GM18517 (cell line): ENCODE measurements around the gene PHKG2.

Source experiments
- ATAC-seq: cut with Tn5 transposase; IDR thresholded peaks from one replicate; pipeline ENCODE4 v1.9.1; 2021; ENCODE audit warnings: mild to moderate bottlenecking, moderate library complexity; ENCODE audit not compliant: unreplicated experiment

The PHKG2 gene

DNA sequence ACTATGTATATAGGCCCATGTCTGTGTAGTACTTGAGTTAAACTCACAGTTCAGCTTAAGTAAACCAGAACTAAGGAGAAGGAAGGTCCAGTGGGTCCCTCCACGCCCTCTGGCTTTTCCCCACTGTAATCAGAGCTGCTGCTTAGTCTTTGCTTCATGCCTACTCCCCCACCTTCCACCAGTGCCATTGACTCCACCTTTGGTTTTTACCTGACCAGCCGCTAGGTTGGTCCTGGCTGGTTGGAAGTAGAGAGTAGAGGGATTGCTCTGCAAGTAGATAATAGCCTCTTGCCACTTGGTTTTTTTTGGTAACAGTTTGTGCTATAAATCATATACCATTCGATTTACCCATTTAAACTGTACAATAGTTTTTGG is 22.8 kb upstream of the PHKG2 start:
- ATAC-seq: no peak

DNA sequence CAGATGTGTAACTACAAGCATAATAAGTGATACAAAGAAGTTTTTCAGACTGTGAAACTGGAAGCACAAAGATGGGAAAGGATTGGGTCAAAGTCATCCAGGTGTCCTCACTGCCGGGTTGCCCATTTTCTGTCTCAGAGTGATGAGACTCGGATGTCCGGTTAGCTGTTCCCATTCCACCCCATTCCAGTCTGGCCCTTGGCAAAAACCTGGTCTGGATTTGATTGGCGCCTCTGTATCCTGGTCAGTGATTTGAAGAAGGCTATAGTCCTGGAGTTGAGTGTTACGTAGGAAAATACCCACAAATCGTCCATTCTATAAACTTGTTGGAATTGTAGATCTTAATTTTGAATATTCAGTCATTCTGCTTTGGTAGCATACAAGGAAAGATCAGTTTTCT is 19.9 kb upstream of the PHKG2 start:
- ATAC-seq: no peak

DNA sequence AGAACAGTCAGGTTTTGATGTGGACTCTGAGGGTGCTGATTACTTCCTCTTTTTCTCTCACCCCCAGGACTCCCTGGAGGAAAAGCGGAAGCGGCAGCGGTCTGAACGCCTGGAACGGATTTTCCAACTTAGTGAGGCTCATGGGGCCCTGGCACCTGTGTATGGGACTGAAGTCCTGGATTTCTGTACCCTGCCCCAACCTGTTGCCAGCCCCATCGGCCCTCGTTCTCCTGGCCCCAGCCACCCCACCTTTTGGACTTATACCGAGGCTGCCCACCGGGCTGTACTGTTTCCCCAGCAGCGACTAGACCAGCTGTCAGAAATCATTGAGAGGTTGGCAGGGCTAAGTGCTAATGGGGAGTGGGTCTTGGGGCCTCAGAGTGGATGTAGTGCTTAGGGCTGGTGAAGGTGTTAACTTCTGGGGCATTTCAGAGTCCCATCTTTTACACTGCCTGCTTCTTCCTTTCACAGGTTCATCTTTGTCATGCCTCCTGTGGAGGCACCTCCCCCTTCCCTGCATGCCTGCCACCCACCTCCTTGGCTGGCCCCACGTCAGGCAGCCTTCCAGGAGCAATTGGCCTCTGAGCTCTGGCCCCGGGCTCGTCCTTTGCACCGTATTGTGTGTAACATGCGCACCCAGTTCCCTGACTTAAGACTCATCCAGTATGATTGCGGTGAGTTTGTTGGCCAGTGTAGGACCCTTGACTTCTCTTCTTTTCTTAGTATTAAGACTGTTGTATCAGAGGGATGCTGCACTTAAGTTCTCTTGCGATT is 19.1 kb upstream of the PHKG2 start:
- ATAC-seq: no peak

DNA sequence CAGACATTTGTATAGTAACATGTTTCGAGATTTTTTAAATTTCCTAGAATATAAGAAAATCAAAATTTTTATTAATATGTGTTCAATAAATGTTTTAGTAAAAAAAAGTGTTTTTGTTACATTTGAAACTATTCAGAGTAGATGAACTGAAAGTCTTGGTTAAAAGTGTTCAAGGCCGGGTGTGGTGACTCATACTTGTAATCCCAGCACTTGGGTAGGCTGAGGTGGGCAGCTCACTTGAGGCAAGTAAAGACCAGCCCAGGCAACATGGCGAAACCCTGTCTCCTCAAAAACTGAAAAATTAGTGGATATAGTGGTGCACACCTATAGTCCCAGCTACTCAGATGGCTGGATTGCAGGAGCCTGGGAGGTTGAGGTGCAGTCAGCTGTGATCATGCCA is 16.8 kb upstream of the PHKG2 start:
- ATAC-seq: no peak

DNA sequence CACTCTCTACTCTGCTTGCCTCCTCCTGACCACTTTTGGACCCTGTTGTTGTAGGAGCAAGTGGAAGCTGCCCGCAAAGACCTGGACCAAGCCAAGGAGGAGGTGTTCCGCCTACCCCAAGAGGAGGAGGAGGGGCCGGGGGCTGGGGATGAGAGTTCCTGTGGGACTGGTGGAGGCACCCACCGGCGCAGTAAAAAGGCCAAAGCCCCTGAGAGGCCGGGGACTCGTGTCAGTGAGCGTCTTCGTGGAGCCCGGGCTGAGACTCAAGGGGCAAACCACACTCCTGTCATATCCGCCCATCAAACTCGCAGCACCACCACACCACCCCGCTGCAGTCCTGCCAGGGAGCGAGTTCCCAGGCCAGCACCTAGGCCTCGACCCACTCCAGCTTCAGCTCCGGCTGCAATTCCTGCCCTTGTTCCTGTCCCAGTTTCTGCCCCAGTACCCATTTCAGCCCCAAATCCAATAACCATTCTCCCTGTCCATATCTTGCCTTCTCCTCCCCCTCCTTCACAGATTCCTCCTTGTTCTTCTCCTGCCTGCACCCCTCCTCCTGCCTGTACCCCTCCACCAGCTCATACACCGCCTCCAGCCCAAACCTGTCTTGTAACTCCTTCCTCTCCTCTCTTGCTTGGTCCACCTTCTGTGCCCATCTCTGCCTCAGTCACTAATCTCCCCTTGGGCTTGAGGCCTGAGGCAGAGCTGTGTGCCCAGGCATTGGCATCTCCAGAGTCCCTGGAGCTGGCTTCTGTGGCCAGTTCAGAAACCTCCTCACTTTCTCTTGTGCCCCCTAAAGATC is 11.0 kb upstream of the PHKG2 start:
- no peak for ATAC-seq

DNA sequence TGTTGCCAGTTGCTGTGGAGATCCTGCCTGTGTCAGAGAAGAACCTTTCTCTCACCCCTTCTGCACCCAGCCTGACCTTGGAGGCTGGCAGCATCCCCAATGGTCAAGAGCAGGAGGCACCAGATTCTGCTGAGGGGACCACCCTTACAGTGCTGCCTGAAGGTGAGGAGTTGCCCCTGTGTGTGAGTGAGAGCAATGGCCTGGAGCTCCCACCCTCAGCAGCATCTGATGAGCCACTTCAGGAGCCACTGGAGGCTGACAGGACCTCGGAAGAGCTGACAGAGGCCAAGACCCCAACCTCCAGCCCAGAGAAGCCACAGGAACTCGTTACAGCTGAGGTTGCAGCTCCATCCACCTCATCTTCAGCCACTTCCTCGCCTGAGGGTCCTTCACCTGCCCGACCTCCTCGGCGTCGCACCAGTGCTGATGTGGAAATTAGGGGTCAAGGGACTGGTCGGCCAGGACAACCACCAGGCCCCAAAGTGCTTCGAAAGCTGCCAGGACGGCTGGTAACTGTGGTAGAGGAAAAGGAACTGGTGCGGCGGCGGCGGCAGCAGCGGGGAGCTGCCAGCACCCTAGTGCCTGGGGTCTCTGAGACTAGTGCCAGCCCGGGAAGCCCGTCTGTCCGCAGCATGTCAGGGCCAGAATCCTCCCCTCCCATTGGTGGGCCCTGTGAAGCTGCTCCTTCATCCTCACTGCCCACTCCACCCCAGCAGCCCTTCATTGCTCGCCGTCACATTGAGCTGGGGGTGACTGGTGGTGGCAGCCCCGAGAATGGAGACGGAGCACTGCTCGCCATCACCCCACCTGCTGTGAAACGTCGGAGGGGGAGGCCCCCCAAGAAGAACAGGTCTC is 10.2 kb upstream of the PHKG2 start:
- ATAC-seq: no peak

DNA sequence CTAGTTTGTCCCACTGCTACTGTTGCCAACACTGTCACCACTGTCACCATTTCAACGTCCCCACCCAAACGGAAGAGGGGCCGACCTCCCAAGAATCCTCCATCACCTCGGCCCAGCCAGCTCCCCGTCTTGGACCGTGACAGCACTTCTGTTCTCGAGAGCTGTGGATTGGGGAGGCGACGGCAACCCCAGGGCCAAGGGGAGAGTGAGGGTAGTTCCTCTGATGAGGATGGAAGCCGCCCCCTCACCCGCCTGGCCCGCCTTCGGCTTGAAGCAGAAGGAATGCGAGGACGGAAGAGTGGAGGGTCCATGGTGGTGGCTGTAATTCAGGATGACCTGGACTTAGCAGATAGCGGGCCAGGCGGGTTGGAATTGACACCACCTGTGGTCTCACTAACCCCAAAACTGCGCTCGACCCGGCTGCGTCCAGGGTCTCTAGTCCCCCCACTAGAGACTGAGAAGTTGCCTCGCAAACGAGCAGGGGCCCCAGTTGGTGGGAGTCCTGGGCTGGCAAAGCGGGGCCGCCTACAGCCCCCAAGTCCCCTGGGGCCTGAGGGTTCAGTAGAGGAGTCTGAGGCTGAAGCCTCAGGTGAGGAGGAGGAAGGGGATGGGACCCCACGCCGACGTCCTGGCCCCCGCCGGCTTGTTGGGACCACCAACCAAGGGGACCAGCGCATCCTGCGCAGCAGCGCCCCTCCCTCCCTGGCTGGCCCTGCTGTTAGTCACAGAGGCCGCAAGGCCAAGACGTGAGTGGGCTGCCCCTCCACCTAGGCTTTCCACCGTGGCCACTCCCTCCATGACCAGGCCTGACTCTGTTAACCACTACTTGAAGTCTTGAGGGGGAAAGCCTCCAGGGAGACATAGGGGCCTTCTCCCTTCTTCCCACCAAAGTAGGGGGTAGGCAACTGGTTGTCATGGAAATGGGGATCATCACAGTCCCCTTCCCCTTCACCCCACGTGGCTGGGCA is 9.0 kb upstream of the PHKG2 start:
- no peak for ATAC-seq

DNA sequence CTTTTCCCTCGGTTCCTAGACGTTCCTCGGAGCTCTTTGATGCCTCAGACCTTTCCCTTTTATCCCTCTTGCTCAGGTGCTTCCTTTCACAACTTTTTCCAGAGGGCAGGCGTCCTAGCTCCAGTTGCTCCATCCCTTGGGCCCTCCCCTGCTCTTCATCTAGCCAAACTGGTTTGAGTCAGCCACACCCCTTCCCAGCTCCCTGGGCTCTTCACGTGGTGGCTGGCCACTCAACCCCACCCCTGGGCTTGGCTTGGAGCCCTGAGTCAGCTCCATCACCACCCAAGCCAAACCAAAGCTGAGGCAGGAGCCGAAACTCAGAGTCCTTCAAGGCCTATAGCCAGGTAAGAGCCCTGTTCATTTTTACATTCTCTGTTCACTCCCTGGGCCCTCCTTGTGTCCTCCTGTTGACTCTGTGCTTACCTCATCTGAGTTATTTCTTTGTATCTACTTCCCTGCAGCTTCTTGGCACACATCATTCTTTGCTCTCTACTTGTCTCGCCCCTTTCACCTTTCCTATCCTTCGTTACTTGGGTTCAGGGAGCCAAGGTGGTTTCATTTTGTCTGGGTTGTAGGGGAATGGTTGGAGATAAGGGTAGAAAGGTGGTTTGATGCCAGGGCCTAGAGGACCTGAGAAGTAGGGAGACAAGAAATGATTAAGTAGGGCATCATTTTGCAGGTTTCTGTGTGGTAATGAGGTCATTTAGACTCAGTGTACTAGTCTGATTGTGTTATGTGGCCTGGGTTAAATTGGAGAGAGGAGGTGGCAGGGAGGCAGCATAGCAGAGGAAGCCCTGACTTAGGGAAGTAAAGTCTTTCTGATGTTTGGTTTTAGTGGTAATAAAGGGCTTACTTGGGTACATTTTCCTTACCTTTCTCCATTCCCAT is 7.6 kb upstream of the PHKG2 start:
- ATAC-seq: no peak

DNA sequence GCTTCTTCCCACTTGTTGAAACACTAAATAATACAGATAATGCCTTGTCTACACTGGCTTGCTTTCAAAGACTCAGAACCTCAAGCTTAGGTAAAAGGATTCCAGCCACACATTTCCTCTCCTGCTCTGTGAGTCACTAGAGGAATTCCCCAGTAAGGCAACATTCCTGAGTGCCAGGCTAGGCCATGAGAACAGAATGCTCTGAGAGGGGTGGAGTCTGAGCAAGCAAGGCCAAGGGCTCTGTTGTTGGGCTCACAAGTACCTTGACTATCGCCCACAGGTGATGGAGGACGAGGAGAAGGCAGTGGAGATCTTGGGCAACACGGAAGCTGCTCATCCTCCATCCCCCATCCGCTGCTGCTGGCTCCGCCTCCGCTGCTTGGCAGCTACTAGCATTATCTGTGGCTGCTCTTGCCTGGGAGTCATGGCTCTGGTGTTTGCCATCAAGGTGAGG is 6.7 kb upstream of the PHKG2 start:
- no peak for ATAC-seq

DNA sequence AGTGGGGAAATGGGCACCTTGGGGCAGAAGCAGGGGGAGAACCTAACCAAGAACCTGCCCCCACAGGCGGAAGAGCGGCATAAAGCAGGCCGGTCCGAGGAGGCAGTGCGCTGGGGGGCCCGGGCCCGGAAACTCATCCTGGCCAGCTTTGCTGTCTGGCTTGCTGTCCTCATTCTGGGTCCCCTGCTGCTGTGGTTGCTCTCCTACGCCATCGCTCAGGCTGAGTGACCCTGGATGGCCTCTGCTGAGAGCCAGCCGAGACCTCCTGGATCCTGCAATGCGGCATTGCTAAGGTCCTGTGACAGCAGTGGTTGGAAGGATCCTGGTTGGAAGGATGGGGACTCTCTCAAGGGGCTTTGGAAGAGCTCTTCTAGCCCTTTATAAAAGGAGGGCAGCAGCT is 4.5 kb upstream of the PHKG2 start:
- ATAC-seq: no peak

DNA sequence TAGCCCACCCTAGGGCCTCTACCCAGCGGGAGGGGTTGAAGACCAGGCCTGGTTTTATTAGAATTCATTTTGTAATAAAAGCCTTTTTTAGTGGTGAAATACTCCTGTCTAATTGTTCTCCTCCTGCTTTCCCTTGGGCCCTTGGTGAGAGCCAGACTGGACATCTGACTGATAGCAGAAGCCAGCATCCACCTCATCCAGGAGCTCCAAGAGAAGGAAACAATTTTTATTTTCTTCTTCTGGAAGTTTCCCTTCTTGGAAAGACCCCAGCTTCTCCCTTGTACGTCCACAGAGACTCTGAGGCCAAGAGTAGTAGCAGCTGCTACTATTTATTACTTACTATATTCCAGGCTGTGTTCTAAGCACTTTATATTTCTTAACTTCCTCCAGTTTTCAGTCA is 4.0 kb upstream of the PHKG2 start:
- ATAC-seq: no peak

DNA sequence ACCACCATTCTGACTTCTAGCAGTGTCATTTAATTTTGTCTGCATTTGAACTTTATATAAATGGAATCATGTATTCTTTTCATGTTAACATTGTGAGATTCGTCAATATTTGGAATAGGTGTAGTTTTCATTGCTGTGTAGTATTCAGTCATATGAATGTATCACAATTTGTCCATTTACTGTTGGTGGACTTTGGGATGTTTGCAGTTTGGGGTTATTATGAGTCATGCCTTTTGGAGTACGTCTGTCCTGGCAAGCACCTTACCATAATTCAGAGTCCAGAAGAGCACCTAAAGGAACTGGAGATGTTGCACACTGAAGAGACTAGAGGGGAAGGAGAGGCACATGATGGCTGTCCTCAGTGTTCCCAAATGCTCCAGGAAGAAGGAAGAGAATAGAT is 3.1 kb upstream of the PHKG2 start:
- no peak for ATAC-seq

DNA sequence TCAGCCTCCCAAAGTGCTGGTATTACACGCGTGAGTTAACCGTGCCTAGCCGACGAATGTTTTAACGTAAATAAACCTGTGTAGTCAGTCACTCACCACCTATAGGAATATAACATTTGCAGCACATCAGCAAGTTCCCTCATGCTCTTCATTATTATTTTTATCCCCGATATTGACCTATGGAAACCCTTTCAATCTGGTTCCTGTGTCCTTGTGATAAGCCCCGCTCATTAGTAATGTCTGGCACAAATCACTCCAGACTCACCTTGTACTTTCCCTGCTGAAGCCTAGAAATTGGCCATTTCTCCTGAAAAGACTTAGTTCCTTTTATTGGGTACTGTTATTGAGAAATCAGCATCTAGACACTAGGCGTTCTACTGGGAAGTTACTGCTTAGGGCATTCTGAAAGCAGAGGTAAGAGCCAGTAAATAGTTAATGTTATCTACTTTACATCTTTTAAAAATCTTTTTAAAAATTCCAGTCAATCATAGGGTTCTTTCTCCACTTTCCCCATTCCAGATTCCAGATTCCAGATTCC is 1.5 kb upstream of the PHKG2 start:
- ATAC-seq: no peak

DNA sequence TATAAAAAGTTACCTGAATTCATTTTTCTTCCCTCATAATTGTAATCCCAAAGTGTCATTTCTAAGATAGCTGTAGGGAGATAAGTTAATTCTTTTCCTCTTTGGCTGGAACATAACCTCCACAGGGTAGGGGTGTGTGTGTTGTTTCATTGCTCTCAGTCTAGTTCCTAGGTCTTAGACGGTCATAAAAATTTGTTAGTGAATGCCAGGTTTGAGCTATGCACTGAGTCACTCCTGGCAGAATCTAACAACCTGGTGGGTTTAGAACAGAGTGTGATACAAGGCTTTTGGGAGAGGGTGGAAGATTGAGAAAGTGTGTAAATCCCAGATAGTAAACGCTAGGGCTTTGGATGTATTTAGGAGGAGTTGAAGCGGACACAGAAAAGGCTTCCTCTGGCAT is 894 bp upstream of the PHKG2 start:
- no peak for ATAC-seq

DNA sequence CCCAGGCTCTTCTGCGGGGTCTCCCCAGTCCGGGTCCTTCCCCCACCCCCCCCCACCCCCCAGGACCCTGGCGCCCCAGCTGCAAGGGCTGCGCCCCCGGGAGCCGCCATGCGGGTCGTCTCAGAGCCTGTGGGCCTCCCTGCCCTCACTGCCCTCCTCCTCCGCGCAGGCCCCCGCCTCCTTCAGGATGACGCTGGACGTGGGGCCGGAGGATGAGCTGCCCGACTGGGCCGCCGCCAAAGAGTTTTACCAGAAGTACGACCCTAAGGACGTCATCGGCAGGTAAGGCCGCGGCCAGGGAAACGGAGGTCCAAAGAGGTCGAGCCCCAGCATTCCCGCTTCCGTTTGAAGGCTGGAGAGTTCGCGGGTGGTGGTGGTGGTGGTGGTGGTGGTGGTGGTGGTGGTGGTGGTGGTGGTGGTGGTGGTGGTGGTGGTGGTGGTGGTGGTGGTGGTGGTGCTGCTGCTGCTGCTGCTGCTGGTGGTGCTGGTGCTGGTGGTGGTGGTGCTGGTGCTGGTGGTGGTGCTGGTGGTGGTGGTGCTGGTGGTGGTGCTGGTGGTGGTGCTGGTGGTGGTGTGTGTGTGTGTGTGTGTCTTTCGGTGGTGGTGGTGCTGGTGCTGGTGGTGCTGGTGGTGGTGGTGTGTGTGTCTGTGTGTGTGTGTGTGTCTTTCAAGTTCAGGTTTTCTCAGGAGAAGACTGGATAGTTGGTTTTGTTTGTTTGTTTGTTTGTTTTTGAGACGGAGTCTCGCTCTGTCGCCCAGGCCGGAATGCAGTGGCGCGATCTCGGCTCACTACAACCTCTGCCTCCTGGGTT is 615 bp downstream of the PHKG2 start:
- ATAC-seq: no peak

DNA sequence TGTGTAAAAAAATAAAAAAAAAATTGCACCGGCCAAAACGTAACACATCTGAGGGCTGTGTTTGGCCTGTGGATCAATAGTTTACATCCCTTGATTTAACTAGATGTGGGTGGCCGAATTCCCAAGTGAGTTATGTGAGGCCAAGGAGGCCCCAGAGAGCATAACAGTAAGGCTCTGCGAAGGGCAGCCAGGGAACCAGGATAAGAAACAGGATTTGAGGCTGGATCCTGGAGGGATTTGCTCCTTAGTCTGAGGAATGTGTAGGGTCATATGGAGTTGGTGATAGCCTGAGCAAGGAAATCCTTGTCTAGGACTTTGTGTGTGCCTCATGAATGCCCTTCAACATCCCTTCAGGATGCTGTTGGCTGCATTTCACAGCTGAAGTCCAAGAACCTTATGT is 2.0 kb downstream of the PHKG2 start:
- no peak for ATAC-seq

DNA sequence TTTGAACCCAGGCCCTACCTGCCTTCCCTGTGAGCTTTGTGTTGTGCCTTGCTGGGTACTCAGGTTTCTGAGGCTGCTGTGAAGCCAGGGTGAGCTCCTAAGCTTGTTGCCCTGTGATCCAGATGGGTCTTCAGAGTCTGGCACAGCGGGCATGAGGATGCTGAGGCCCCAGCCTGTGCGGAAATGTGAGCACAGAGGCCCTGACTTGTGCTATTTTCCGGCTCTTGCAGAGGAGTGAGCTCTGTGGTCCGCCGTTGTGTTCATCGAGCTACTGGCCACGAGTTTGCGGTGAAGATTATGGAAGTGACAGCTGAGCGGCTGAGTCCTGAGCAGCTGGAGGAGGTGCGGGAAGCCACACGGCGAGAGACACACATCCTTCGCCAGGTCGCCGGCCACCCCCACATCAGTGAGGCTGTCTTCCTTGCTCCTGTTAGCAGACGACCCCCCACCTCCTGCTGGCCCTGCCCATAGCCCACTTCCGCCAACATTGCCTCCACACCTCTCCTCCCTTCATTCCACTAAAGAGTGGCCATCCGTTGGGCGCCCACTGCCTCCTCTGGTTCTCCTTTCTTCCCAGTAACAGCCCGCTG is 2.7 kb downstream of the PHKG2 start:
- no peak for ATAC-seq

DNA sequence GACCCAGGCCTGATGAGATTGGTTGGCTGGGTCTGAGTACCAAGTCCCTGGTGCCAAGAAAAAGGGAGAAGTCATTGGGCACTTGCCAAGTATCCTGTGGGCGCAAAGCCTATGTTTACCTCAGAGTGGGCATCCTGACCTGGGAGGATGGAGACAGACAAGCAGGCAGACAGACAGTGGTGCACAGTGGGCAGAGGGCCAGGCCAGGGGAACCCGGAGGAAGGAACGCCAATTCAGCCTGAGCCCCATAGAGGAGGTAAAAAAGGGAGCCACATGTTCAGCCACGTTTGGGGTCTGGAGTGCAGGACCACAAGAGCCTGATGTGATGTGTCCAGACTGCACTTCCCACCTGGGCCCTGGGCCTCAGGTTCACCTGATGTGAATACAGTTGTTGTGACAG is 5.4 kb downstream of the PHKG2 start:
- no peak for ATAC-seq
